COLO668 (cell line): ENCODE measurements around the gene TMPRSS9.
A peak's percentile ranks its signal among the peaks of the same experiment; 100 is the strongest.
"Not testable (repeated sequence)": the region's sequence is repeated elsewhere in the genome, so short reads cannot be mapped to it uniquely, and the experiment has no call there.

Experiments
- DNase-seq: peaks from one replicate; lab custom pipeline; 2025; ENCODE audit not compliant: unreplicated experiment; lab: John Stamatoyannopoulos, UW

The TMPRSS9 gene

GRCh38 chr19:2341244-2341751, 18.8 kb upstream of the TMPRSS9 start:
- DNase-seq, result no peak

- no peak for DNase-seq
Measured at GRCh38 chr19:2341982-2342381, 18.1 kb upstream of the TMPRSS9 start.

- no peak for DNase-seq
Measured at GRCh38 chr19:2342656-2343288, 17.3 kb upstream of the TMPRSS9 start.

GRCh38 chr19:2343289-2343982, 16.6 kb upstream of the TMPRSS9 start:
- no peak for DNase-seq

- no peak for DNase-seq
Measured at GRCh38 chr19:2344381-2344870, 15.6 kb upstream of the TMPRSS9 start.

GRCh38 chr19:2345076-2345475, 15.0 kb upstream of the TMPRSS9 start:
- no peak for DNase-seq

GRCh38 chr19:2345794-2346663, 14.0 kb upstream of the TMPRSS9 start:
- peak; percentile 91 for DNase-seq

- not testable (repeated sequence) for DNase-seq
Measured at GRCh38 chr19:2349818-2350217, 10.2 kb upstream of the TMPRSS9 start.

- DNase-seq, result no peak
Measured at GRCh38 chr19:2350656-2351055, 9.4 kb upstream of the TMPRSS9 start.

GRCh38 chr19:2351591-2351990, 8.5 kb upstream of the TMPRSS9 start:
- DNase-seq, result no peak

GRCh38 chr19:2352121-2352520, 7.9 kb upstream of the TMPRSS9 start:
- no peak for DNase-seq

GRCh38 chr19:2353159-2353886, 6.7 kb upstream of the TMPRSS9 start:
- no peak for DNase-seq

- DNase-seq, result no peak
Measured at GRCh38 chr19:2353887-2354592, 6.0 kb upstream of the TMPRSS9 start.

GRCh38 chr19:2354670-2355069, 5.4 kb upstream of the TMPRSS9 start:
- no peak for DNase-seq

- DNase-seq, result no peak
Measured at GRCh38 chr19:2355168-2356035, 4.7 kb upstream of the TMPRSS9 start.

- DNase-seq, result no peak
Measured at GRCh38 chr19:2356036-2356646, 3.9 kb upstream of the TMPRSS9 start.

- DNase-seq, result no peak
Measured at GRCh38 chr19:2357279-2358206, 2.5 kb upstream of the TMPRSS9 start.
